ENCODE data around the gene NEUROD2. TPM values are rescaled to one million over a fixed set of nuclear protein-coding genes. Genes with fewer than 3 reads are reported as not detected.

The NEUROD2 gene
- total and polyA plus RNA-seq, 2 of the 13 experiments (the other 11 are each of a cell fraction or from before 2014, with no cell fraction given): not detected

DNA sequence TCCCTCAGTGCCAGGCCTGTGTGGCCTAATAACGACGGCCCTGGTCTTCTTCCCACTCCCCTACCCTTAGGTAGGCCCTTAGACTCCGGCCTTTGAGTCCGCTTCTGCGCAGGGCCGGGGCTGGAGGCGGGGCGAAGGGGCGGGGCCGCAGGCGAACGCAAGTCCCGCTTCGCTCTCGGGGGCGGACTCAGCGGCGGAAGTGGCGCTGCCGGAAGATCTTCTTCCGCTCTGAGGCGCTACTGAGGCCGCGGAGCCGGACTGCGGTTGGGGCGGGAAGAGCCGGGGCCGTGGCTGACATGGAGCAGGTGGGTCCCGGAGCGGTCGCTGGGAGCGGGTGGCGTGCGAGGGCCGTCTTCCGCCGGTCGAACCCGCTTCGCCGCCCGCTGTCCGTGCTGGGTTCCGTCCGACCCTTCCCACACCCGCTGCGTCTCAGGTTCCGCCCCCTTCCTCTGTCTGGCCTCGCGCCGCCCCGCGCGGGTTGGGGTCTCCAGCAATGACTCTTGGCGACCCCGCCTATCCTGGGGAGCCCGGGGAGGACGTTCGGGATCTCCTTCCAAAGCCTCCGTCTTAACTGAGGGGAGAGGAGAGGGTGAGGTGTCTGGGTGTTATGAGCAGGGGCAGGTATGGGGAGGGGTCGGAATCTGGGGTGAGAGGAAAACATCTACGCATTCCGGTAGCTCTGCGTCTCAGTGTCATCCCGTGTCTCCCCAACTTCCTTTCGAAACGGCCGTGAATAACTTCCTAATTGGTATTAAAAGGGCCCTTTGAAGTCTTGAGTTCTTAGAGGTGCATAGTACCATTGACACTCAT is 29.4 kb upstream of the NEUROD2 start, which contains the start of gene STARD3 (continued):
- peak; percentile 86 for TF ChIP-seq KMT2A (CRISPR knock-in tag; IDR thresholded peaks at IDR 0.05)
- peak; percentile 54; the same call in 1 of the 2 replicates for TF ChIP-seq NCOR1 (IDR thresholded peaks at IDR 0.05; ENCODE audit: borderline replicate concordance, low read length)
- TF ChIP-seq ZNF546 (CRISPR knock-in tag; conservative IDR thresholded peaks at IDR 0.05): 0 out of 2 replicates have a peak, but pooled peaks have one; percentile 48
- TF ChIP-seq MIXL1 (CRISPR knock-in tag; IDR thresholded peaks at IDR 0.05): no peak
- TF ChIP-seq, protein P1, sequence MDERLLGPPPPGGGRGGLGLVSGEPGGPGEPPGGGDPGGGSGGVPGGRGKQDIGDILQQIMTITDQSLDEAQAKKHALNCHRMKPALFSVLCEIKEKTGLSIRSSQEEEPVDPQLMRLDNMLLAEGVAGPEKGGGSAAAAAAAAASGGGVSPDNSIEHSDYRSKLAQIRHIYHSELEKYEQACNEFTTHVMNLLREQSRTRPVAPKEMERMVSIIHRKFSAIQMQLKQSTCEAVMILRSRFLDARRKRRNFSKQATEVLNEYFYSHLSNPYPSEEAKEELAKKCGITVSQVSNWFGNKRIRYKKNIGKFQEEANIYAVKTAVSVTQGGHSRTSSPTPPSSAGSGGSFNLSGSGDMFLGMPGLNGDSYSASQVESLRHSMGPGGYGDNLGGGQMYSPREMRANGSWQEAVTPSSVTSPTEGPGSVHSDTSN (CRISPR knock-in tag; IDR thresholded peaks at IDR 0.05): no peak
- TF ChIP-seq TAF1 (CRISPR knock-in tag; IDR thresholded peaks at IDR 0.05): peak; percentile 90
- TF ChIP-seq ZNF572 (CRISPR knock-in tag; IDR thresholded peaks at IDR 0.05): 0 out of 2 replicates have a peak, but pooled peaks have one; percentile 21
- TF ChIP-seq ZFY (CRISPR knock-in tag; IDR thresholded peaks at IDR 0.05): peak; percentile 97
- no peak; the same call in 1 of the 2 replicates for TF ChIP-seq FOXA3 (CRISPR knock-in tag; IDR thresholded peaks at IDR 0.05)
- no peak for TF ChIP-seq ZBTB1 (CRISPR knock-in tag; IDR thresholded peaks at IDR 0.05; ENCODE audit: borderline replicate concordance)
- no peak for TF ChIP-seq ZNF589 (CRISPR knock-in tag; conservative IDR thresholded peaks at IDR 0.05)
- TF ChIP-seq, protein P2, sequence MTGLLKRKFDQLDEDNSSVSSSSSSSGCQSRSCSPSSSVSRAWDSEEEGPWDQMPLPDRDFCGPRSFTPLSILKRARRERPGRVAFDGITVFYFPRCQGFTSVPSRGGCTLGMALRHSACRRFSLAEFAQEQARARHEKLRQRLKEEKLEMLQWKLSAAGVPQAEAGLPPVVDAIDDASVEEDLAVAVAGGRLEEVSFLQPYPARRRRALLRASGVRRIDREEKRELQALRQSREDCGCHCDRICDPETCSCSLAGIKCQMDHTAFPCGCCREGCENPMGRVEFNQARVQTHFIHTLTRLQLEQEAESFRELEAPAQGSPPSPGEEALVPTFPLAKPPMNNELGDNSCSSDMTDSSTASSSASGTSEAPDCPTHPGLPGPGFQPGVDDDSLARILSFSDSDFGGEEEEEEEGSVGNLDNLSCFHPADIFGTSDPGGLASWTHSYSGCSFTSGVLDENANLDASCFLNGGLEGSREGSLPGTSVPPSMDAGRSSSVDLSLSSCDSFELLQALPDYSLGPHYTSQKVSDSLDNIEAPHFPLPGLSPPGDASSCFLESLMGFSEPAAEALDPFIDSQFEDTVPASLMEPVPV (CRISPR knock-in tag; IDR thresholded peaks at IDR 0.05): peak; percentile 53; the same call in 1 of the 2 replicates
- TF ChIP-seq ZNF143 (CRISPR knock-in tag; IDR thresholded peaks at IDR 0.05): 0 out of 2 replicates have a peak, but pooled peaks have one; percentile 33
- peak; percentile 78; the same call in 1 of the 2 replicates for TF ChIP-seq ZNF367 (CRISPR knock-in tag; IDR thresholded peaks at IDR 0.05; ENCODE audit: borderline replicate concordance)
- TF ChIP-seq NFIC (IDR thresholded peaks at IDR 0.05; ENCODE audit: low read length): no peak
- no peak for TF ChIP-seq TOE1 (CRISPR knock-in tag; IDR thresholded peaks at IDR 0.05)
- TF ChIP-seq RFX1 (IDR thresholded peaks at IDR 0.05): no peak
- TF ChIP-seq ZNF205 (CRISPR knock-in tag; IDR thresholded peaks at IDR 0.05): no peak; the same call in 1 of the 2 replicates
- no peak for TF ChIP-seq TMF1 (CRISPR knock-in tag; IDR thresholded peaks at IDR 0.05; ENCODE audit: low read depth)
- no peak for TF ChIP-seq EP300 (IDR thresholded peaks at IDR 0.05; ENCODE audit: low read depth in 2 of 2, low read length in 2 of 2)
- TF ChIP-seq EP300 (CRISPR knock-in tag; IDR thresholded peaks at IDR 0.05; ENCODE audit: borderline replicate concordance): no peak
- TF ChIP-seq ZNF879 (CRISPR knock-in tag; IDR thresholded peaks at IDR 0.05): no peak
- TF ChIP-seq ARHGAP35 (CRISPR knock-in tag; IDR thresholded peaks at IDR 0.05; ENCODE audit: borderline replicate concordance): peak; percentile 85; the same call in 1 of the 2 replicates
- TF ChIP-seq ASH2L (IDR thresholded peaks at IDR 0.05; ENCODE audit: insufficient read length, low read depth, low read length): peak; percentile 97
- no peak for TF ChIP-seq CEBPB (IDR thresholded peaks at IDR 0.05; ENCODE audit: borderline replicate concordance, low read depth, low read length)
- TF ChIP-seq, protein P3, sequence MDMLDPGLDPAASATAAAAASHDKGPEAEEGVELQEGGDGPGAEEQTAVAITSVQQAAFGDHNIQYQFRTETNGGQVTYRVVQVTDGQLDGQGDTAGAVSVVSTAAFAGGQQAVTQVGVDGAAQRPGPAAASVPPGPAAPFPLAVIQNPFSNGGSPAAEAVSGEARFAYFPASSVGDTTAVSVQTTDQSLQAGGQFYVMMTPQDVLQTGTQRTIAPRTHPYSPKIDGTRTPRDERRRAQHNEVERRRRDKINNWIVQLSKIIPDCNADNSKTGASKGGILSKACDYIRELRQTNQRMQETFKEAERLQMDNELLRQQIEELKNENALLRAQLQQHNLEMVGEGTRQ (IDR thresholded peaks at IDR 0.05; ENCODE audit: low read depth, low read length): no peak
- TF ChIP-seq, protein P3 (CRISPR knock-in tag; IDR thresholded peaks at IDR 0.05; ENCODE audit: borderline replicate concordance): no peak
- TF ChIP-seq ZBTB20 (CRISPR knock-in tag; IDR thresholded peaks at IDR 0.05; ENCODE audit: borderline replicate concordance, low read depth): no peak

All from HepG2 (cell line).